Keratinocyte (primary cell): ENCODE measurements around the gene EFNB2. TPM values are rescaled to one million over a fixed set of nuclear protein-coding genes. Genes with fewer than 3 reads are reported as not detected.

Source experiments
- DNase-seq: peaks from one replicate; pipeline ENCODE4 v3.0.0-alpha.2; 2011; ENCODE audit warnings: low read depth, missing footprints, low spot score
- FAIRE-seq: peaks from 2 replicates; lab custom pipeline; 2011; peaks lifted over from hg19 to GRCh38; lab: Jason Lieb, UNC
- H2AFZ ChIP-seq: 2 replicates; pipeline ENCODE4 v1.6.0; 2012; ENCODE audit warnings: low read length, control low read depth, inconsistent platforms; ENCODE audit not compliant: control insufficient read depth
- H3K27ac ChIP-seq: 2 replicates; pipeline ENCODE4 v1.5.1; 2011; ENCODE audit warnings: low read length; ENCODE audit not compliant: control insufficient read depth, insufficient read depth
- H3K27me3 ChIP-seq: 3 replicates; pipeline ENCODE4 v1.6.0; 2011; ENCODE audit warnings: low read length; ENCODE audit not compliant: control insufficient read depth, insufficient read depth; ENCODE audit errors: extremely low read depth
- H3K36me3 ChIP-seq, 2 experiments: 2 replicates in 1 of 2; 3 replicates in 1 of 2; pipeline ENCODE4 v1.5.1; 2011; ENCODE audit warnings: low read length in 2 of 2, mild to moderate bottlenecking in 1 of 2; ENCODE audit not compliant: control insufficient read depth in 2 of 2, insufficient read depth in 2 of 2; ENCODE audit errors: extremely low read depth in 1 of 2
- H3K4me1 ChIP-seq: 3 replicates; pipeline ENCODE4 v1.5.1; 2011; ENCODE audit warnings: low read length; ENCODE audit not compliant: control insufficient read depth, insufficient read depth; ENCODE audit errors: extremely low read depth
- H3K4me2 ChIP-seq: 3 replicates; pipeline ENCODE4 v1.6.0; 2011; ENCODE audit warnings: low read depth, low read length; ENCODE audit not compliant: control insufficient read depth, insufficient read depth; ENCODE audit errors: extremely low read depth
- H3K4me3 ChIP-seq, 3 experiments: fragments of 200-600 bp in 1 of 3; sonication (generic) in 1 of 3; 2 replicates in 2 of 3; 3 replicates in 1 of 3; pipeline ENCODE4 v1.5.1; 2011 to 2016; ENCODE audit warnings: low read length in 3 of 3, mild to moderate bottlenecking in 3 of 3, control low read depth in 2 of 3, inconsistent platforms in 1 of 3, low read depth in 1 of 3, mixed read lengths in 1 of 3, mixed run types in 1 of 3, moderate library complexity in 1 of 3; ENCODE audit not compliant: control insufficient read depth in 2 of 3, insufficient read depth in 2 of 3; ENCODE audit errors: extremely low read depth in 1 of 3
- H3K79me2 ChIP-seq: 2 replicates; pipeline ENCODE4 v1.6.0; 2012; ENCODE audit warnings: low read length; ENCODE audit not compliant: control insufficient read depth, insufficient read depth
- H3K9ac ChIP-seq: 3 replicates; pipeline ENCODE4 v1.6.0; 2011; ENCODE audit warnings: low read length; ENCODE audit not compliant: control insufficient read depth, insufficient read depth; ENCODE audit errors: extremely low read depth
- H3K9me1 ChIP-seq: 3 replicates; pipeline ENCODE4 v1.6.0; 2011; ENCODE audit warnings: low read length; ENCODE audit not compliant: control insufficient read depth, insufficient read depth; ENCODE audit errors: extremely low read depth
- H3K9me3 ChIP-seq: 2 replicates; pipeline ENCODE4 v1.5.1; 2012; ENCODE audit warnings: low read depth, low read length; ENCODE audit not compliant: control insufficient read depth
- H4K20me1 ChIP-seq: 3 replicates; pipeline ENCODE4 v1.6.0; 2011; ENCODE audit warnings: low read length; ENCODE audit not compliant: control insufficient read depth, insufficient read depth; ENCODE audit errors: extremely low read depth
- EZH2 ChIP-seq: IDR thresholded peaks from one replicate; pipeline ENCODE4 v1.6.1; 2012; ENCODE audit warnings: inconsistent platforms, mild to moderate bottlenecking, low read length, moderate library complexity
- dilution Hi-C: fragments of 300-500 bp; cut with MboI; formaldehyde crosslinking; loops from one replicate; pipeline ENCODE4 v1.7.0; 2020; ENCODE audit warnings: low sequenced_read_pairs; ENCODE audit not compliant: extremely low pct_ligation_motif_present
- polyA plus RNA-seq, 5 experiments: library from polyadenylated mRNA; depleted of rRNA in 3 of 5; stranded (reverse) in 3 of 5; stranded (forward) in 1 of 5; unstranded in 1 of 5; fragments of >200 nt; gene quantifications; 1 replicate in 1 of 5; 2 replicates in 3 of 5; 3 replicates in 1 of 5; pipeline versions ENCODE4 v1.2.1 to v1.2.3, GENCODE V29; 2011 to 2012; ENCODE audit warnings: missing spikeins in 2 of 5, low read depth in 1 of 5, low replicate concordance in 1 of 5
- TF ChIP-seq, protein P1 (sequence below), 3 experiments: IDR thresholded peaks in 1 of 3; conservative IDR thresholded peaks in 1 of 3; optimal IDR thresholded peaks in 1 of 3; 2 replicates in 2 of 3; 3 replicates in 1 of 3; pipeline versions ENCODE3 to v1.5.1; 2011; ENCODE audit warnings: low read length in 3 of 3, mild to moderate bottlenecking in 3 of 3, moderate library complexity in 2 of 3, control low read depth in 1 of 3, inconsistent platforms in 1 of 3; ENCODE audit not compliant: insufficient read depth in 2 of 3; ENCODE audit errors: extremely low read depth in 1 of 3

EFNB2 gene
- polyA plus RNA-seq, 1 donor (not counting 4 experiments of a cell fraction or from before 2014, with no cell fraction given): 38.9 TPM

GRCh38 chr13:106558527-106558926 is 23.1 kb upstream of the EFNB2 start:
- H3K79me2 ChIP-seq: peaks cover 96% of the 10 kb centered on the region
- H3K9me1 ChIP-seq: no peaks in the 10 kb centered on the region
- H3K36me3 ChIP-seq: peaks cover 17 to 18% of the 10 kb centered on the region in 2 experiments
- no peaks in the 10 kb centered on the region for H3K27me3 ChIP-seq
- dilution Hi-C loops: no loop called here
- no peaks in the 10 kb centered on the region for H3K9me3 ChIP-seq
- H3K4me2 ChIP-seq: no peak overlapping the region
- no peak for FAIRE-seq
- H3K9ac ChIP-seq: no peak overlapping the region
- H3K4me1 ChIP-seq: no peaks in the 10 kb centered on the region
- no peak overlapping the region for H2AFZ ChIP-seq
- no peak overlapping the region for H3K4me3 ChIP-seq
- DNase-seq: no peak
- H3K27ac ChIP-seq: no peak overlapping the region
- peaks cover 26% of the 10 kb centered on the region for H4K20me1 ChIP-seq
- no peak for TF ChIP-seq EZH2
- TF ChIP-seq, protein P1, sequence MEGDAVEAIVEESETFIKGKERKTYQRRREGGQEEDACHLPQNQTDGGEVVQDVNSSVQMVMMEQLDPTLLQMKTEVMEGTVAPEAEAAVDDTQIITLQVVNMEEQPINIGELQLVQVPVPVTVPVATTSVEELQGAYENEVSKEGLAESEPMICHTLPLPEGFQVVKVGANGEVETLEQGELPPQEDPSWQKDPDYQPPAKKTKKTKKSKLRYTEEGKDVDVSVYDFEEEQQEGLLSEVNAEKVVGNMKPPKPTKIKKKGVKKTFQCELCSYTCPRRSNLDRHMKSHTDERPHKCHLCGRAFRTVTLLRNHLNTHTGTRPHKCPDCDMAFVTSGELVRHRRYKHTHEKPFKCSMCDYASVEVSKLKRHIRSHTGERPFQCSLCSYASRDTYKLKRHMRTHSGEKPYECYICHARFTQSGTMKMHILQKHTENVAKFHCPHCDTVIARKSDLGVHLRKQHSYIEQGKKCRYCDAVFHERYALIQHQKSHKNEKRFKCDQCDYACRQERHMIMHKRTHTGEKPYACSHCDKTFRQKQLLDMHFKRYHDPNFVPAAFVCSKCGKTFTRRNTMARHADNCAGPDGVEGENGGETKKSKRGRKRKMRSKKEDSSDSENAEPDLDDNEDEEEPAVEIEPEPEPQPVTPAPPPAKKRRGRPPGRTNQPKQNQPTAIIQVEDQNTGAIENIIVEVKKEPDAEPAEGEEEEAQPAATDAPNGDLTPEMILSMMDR (optimal IDR thresholded peaks at IDR 0.05 in 1 of 3, IDR thresholded peaks at IDR 0.05 in 1 of 3, conservative IDR thresholded peaks at IDR 0.05 in 1 of 3; ENCODE audit: extremely low read depth in 1 of 3, insufficient read depth in 2 of 3, low read length in 3 of 3): no peak

GRCh38 chr13:106555631-106556328 is 20.3 kb upstream of the EFNB2 start:
- H3K79me2 ChIP-seq: peaks cover 97% of the 10 kb centered on the region
- no peaks in the 10 kb centered on the region for H3K4me1 ChIP-seq
- no peak overlapping the region for H3K4me2 ChIP-seq
- H3K9ac ChIP-seq: no peak overlapping the region
- DNase-seq (no peak), FAIRE-seq (no peak)
- dilution Hi-C loops: no loop called here
- H3K27me3 ChIP-seq: no peaks in the 10 kb centered on the region
- no peak overlapping the region for H3K27ac ChIP-seq
- peaks cover 21 to 23% of the 10 kb centered on the region in 2 experiments for H3K36me3 ChIP-seq
- TF ChIP-seq, protein P1 (optimal IDR thresholded peaks at IDR 0.05 in 1 of 3, IDR thresholded peaks at IDR 0.05 in 1 of 3, conservative IDR thresholded peaks at IDR 0.05 in 1 of 3; ENCODE audit: extremely low read depth in 1 of 3, insufficient read depth in 2 of 3, low read length in 3 of 3): no peak
- TF ChIP-seq EZH2: no peak
- H4K20me1 ChIP-seq: peaks cover 17% of the 10 kb centered on the region
- H3K9me1 ChIP-seq: no peaks in the 10 kb centered on the region
- H3K9me3 ChIP-seq: no peaks in the 10 kb centered on the region
- no peak overlapping the region for H3K4me3 ChIP-seq
- no peak overlapping the region for H2AFZ ChIP-seq
